Measurements from ENCODE around the gene ARID4B.

DNA sequence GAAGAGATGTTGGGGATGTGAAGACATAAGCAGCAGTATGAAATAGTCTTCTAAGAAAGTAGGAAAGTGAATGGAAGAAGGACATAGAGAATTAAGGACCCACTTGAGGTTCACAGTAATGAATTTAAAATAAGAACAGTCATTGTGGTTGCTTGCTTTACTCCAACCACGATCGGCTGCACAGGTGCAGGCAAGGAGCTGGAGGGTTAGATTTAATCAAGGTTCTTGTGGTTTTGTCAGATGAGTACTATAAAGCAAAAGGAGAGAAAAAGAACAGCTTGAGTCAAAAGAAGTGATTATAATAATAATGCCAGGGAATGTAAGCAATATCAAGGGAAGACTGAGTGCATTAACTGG, 120.8 kb downstream of the ARID4B start:
- no peak for TF ChIP-seq POLR2A (IDR thresholded peaks at IDR 0.05)
- TF ChIP-seq, protein P1, sequence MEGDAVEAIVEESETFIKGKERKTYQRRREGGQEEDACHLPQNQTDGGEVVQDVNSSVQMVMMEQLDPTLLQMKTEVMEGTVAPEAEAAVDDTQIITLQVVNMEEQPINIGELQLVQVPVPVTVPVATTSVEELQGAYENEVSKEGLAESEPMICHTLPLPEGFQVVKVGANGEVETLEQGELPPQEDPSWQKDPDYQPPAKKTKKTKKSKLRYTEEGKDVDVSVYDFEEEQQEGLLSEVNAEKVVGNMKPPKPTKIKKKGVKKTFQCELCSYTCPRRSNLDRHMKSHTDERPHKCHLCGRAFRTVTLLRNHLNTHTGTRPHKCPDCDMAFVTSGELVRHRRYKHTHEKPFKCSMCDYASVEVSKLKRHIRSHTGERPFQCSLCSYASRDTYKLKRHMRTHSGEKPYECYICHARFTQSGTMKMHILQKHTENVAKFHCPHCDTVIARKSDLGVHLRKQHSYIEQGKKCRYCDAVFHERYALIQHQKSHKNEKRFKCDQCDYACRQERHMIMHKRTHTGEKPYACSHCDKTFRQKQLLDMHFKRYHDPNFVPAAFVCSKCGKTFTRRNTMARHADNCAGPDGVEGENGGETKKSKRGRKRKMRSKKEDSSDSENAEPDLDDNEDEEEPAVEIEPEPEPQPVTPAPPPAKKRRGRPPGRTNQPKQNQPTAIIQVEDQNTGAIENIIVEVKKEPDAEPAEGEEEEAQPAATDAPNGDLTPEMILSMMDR (IDR thresholded peaks at IDR 0.05) = no peak

Data from heart left ventricle (tissue), 13 donors.